M059J (cell line): Measurements from ENCODE around the gene HERC2. TPM values are rescaled to one million over a fixed set of nuclear protein-coding genes. Genes with fewer than 3 reads are reported as not detected.
A peak's percentile ranks its signal among the peaks of the same experiment; 100 is the strongest.

ENCODE experiments used
- DNase-seq: peaks from one replicate; pipeline ENCODE4 v3.0.0-alpha.2; 2012; ENCODE audit warnings: low read depth
- total RNA-seq: library from RNA; depleted of rRNA; stranded (reverse); fragments of >200 nt; shearing (Covaris generic); gene quantifications from 2 replicates; pipeline ENCODE4 v1.2.3, GENCODE V29; 2014

HERC2 gene
- total RNA-seq, 1 experiment from 2014 or later = 21.0 TPM

- no peak for DNase-seq
These were observed 224.2 kb downstream of the HERC2 start for GRCh38 chr15:28097656-28098359.

- no peak for DNase-seq
These were observed 225.1 kb downstream of the HERC2 start for GRCh38 chr15:28096670-28097431.

GRCh38 chr15:28096411-28096669 lies 225.6 kb downstream of the HERC2 start:
- DNase-seq = no peak

GRCh38 chr15:28094732-28095521 lies 227.1 kb downstream of the HERC2 start:
- peak; percentile 16 for DNase-seq

DNA sequence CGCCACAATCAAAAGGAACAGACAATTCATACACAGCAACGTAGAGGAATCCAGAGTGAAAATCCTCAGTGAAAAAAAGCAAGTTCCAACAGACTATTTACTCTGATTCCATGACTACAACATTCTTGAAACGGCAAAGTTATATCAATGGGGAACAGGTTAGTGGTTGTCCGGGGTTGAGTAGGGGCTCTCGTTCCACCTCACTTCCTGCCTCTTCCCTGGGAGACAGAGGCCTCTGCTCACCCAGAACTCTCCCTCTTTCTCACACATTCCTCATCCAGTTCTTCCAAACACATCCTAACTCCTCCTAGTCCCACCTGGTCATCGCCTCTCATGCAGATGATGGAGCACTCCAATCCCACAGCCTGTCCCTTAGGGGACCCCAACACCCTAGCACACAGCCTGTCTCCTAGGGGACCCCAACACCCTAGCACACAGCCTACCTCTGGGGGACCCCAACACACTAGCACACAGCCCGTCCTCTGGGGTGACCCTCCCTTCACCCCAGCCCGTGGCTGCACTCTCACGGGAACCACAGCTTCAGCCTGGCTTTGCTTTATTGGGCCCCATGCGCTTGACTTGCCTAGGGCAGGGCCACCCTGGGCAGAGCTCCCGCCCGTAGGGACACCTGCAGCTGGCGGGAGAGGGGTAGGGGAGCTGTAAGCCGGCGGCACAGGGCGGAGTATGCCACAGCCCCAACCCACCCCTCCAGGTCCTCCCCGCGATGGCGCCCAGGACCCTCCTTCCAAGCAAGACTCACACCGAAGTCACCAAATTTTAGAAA lies 228.0 kb downstream of the HERC2 start:
- no peak for DNase-seq

GRCh38 chr15:28091313-28091712 lies 230.7 kb downstream of the HERC2 start:
- no peak for DNase-seq

- peak; percentile 49 for DNase-seq
These were observed 235.7 kb downstream of the HERC2 start for GRCh38 chr15:28086175-28086703.

DNA sequence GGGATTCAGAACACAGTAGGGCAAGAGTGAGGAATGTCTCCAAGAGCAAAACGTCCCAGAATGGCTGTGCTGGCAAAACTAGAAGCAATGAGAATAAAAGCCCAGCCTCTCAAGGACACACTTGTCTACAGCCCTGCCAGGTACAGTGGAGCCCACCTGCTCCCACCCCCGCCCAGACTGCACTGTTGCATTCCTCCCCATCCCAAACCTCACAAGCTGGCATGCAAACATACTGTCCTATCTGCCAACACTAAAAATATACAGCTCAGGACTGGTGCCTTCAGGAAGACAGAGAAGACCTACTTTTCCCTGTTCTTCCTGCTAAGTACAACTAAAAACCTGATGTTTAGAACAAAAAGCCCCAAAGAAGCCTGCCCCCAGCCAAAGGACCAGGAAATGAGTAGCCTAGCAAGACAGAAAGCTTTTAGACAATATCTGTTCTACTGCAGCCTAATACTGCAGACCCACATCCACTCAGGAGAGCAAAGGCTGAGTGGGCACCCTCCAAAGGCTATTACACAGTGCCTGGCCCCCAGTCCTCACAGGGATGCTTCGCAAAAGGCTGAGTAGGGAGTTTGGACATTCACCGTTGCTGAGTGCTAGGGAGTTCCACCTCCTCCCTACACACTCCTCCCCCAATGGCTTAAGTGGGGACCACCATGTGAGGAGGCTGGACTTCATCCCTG lies 236.3 kb downstream of the HERC2 start:
- DNase-seq = no peak

DNA sequence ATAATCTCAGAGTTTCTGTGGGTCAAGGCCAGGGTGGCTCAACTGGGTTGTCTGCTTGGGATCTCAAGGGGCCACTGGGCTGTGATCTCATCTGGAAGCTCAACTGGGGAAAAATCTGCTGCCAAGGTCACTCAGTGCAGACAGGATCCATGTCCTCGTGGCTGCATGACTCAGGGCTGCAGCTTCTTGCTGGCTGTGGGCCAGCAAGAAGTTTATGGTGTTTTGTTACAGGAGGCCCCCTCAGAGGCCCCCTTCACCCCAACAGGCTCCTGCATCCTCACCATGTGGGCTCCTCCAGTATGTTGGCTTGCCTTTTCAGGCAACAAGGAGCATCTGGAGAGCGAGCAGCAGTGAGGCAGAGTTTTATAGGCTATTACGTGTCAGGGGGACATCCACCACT lies 237.4 kb downstream of the HERC2 start:
- no peak for DNase-seq

DNA sequence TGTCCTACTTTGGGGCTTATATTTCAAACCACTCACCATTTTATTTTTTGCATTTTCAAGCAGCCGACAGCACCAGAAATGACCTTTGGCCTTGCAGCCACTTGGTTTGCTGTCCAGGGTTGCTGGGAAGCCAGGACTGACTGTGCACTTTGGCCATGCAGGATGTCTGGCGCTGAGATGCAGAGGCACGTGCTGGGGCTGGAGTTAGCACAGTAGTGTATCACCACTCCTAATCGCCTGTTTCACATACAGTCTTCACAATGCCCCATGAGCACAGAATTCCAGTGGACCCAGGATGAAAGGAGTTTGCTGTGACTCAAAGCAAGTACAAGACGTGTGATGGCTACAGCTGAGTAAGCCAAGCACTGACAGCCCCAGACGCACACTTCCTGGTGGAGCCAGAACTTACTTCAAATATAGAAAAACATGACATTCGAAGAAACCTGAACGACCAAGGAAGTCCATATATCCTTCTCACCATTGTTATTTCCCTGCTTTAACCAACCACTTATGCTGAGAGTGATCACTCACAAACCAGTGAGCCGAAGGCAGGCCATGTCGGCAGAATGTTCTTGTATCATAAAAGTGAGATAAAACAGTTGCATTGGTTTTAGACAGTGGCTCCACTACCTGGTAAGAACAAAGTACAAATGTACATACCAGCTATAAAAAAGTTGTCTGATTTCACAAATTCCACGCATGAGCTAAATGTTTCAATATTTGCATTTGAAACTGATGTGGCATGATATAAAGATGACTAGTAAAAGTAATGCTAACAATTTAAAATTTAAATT lies 238.9 kb downstream of the HERC2 start:
- DNase-seq = no peak

DNA sequence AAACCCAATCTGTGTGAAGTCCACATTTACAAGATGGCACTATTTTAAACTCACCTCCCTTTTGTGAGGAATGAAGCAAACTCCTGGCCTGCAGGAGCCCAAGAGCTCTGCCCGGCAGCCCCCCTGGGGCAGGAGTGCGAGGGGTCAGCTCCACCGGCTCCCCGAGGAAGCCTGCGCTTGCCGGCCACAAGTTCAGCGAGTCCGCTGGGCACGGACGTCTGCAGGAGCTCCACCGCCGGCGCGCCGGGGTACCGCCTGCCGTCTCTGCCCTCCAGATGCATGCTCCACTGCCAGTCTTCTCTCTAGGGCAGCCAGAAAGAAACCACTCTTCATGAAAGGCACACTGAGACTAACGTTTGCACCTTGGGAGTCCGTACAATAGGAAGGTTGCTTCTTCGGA lies 240.4 kb downstream of the HERC2 start:
- no peak for DNase-seq

DNA sequence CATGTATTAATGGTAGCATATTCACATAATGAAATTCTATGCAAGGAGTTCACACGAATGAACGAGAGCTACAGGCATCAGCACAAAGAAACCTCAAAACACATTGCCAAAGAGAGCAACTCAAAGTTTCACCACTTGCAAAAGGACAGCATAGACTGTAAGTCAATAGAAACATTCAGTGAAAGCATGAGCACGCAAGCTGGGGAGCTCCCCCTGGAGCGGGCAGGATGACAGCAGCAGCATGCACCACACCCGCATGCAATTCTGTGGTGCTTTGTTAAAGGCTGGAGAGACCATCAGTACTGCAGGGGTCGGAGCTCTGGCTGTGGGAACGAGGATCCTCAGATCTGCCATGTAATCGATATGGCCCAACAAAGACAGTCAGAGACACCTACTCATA lies 241.6 kb downstream of the HERC2 start:
- DNase-seq = no peak

- no peak for DNase-seq
These were observed 242.5 kb downstream of the HERC2 start for GRCh38 chr15:28079313-28079969.

DNA sequence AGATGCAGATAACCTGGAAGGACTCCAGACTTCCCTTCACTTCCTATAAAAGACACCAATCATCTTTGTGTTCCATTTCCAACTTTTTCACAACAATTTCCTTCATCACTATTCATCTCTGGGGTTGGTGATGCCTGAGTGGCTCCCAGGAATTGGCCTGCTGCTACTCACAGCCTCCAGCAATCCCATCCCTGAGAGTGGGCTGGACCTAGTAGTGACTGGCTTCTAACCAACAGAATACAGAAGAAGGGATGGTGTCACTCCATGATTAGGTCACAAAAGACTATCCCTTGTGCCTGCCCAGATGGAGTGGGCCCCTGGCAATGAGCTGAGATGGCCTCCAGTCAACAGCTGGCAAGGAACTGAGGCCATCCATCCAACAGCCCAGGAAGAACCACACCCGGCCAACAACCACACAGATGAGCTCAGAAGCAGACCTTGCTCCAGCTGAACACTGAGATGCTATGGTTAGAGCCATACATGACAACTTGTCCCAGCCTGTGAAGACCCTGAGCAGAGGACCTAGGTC lies 243.7 kb downstream of the HERC2 start:
- no peak for DNase-seq

DNA sequence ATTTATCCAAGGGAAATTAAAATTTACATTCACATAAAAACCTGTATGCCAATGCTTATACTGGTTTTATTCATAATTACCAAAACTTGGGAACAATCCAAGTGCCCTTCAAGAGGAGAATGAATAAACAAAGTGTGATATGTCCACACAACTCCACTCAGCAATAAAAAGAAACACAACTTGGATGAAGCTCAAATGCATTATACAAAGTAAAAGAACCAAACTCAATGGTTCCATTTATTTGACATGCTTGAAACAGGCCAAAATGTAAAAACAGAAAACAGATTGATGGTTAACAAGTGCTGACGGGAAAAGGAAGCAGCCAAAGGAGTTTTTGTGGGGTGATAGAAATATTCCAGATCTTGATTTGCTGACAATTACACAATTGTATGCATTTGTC lies 246.4 kb downstream of the HERC2 start:
- no peak for DNase-seq

DNA sequence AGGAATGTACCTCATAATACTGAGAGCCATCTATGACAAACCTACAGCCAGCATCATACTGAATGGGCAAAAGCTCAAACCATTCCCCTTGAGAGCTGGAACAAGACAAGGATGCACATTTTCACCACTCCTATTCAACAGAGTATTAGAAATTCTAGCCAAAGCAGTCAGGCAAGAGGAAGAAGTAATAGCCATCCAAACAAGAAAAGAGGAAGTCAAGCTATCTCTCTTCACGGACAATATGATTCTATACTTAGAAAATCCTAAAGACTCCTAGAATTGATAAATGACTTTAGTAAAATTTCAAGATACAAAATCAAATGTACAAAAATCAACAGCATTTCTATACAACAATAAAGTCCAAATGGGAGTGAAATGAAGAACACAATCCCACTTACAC lies 253.0 kb downstream of the HERC2 start:
- no peak for DNase-seq

DNA sequence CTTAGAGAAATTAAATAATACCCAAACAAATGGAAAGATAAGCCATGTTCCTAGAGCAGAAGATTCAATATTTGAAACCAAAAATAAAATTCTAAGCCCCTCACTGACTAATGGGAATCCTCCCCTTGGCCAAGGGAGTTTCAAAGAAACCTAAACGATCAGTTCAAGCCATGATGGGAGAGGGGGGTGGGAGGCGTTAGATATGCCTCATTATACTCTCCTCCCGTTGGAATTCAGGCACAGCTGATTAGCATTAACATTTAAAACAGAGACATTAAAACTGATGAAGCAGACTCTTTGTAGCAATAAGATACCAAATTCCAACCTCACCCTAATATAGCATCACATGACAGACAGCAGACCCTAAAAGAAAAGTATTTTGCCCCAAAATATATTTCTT lies 255.7 kb downstream of the HERC2 start:
- no peak for DNase-seq
